GM21526 (cell line): ENCODE data around the gene MTERF2.
"Not testable (repeated sequence)": the region's sequence is repeated elsewhere in the genome, so short reads cannot be mapped to it uniquely, and the experiment has no call there.

Experiments used
- ATAC-seq: cut with Tn5 transposase; IDR thresholded peaks from one replicate; pipeline ENCODE4 v1.9.1; 2021; ENCODE audit warnings: moderate library complexity; ENCODE audit not compliant: unreplicated experiment, low FRiP score

MTERF2 gene, protein sequence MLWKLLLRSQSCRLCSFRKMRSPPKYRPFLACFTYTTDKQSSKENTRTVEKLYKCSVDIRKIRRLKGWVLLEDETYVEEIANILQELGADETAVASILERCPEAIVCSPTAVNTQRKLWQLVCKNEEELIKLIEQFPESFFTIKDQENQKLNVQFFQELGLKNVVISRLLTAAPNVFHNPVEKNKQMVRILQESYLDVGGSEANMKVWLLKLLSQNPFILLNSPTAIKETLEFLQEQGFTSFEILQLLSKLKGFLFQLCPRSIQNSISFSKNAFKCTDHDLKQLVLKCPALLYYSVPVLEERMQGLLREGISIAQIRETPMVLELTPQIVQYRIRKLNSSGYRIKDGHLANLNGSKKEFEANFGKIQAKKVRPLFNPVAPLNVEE

DNA sequence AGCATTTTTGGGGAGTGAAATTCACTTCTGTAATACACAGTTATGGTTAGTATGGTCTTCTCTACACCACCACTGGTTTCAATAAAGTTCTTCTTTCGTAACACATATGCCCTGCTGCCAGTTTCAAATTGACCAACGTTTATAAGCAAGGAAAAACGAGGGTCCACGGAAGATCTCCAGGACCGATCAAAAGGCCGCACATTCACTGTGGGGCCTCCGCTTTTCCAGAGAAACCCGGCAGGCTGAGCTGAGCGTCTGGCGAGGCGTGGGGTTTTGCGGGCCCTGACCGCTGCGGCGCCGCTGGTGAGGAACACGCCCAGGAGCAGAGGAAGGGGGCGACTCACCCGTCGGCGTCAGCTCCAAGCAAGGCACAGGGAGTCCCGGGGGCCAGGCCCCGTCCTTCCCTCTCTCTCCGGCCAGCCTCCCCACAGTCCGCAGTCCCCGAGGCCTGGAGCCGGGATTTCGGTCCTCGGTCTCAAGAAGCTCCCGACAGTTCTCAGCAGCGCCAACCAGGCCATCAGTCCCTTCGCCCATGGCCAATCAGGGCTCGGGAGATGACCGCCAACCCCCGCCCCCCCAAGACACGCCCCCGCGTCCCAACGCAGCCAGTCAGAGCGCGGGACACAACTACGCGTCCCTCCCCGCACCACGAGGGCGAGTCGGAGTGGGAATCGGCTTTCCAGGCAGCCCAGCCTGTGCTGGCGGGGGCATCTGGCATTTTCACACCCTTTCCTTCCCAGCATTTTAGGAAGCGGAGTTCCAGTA, at the start of gene MTERF2:
TSS of gene MTERF2 (minus strand) at position 522 of the 765 bp plus-strand sequence. CDS start 8,432 bp downstream, outside the sequence.
- peak; percentile 92 for ATAC-seq

DNA sequence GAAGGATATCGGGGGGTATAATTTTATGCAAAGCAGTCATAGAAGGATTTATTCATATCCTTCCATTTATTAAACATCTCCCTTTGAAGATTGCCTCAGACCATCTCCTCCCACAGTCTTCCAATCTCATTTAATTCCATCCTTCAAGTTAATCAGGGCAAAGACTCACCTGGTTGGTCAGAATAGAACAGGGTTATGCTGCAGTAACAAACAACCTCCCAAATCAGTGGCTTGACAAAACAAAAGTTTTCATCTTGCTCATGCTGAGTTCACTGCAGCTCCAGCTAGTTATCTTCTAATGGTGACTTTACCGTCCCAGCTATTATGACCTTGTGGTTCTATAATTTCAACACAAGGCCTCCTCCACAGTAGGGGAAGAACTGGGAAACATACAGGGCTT, 48.8 kb upstream of the MTERF2 start:
- ATAC-seq, result no peak

DNA sequence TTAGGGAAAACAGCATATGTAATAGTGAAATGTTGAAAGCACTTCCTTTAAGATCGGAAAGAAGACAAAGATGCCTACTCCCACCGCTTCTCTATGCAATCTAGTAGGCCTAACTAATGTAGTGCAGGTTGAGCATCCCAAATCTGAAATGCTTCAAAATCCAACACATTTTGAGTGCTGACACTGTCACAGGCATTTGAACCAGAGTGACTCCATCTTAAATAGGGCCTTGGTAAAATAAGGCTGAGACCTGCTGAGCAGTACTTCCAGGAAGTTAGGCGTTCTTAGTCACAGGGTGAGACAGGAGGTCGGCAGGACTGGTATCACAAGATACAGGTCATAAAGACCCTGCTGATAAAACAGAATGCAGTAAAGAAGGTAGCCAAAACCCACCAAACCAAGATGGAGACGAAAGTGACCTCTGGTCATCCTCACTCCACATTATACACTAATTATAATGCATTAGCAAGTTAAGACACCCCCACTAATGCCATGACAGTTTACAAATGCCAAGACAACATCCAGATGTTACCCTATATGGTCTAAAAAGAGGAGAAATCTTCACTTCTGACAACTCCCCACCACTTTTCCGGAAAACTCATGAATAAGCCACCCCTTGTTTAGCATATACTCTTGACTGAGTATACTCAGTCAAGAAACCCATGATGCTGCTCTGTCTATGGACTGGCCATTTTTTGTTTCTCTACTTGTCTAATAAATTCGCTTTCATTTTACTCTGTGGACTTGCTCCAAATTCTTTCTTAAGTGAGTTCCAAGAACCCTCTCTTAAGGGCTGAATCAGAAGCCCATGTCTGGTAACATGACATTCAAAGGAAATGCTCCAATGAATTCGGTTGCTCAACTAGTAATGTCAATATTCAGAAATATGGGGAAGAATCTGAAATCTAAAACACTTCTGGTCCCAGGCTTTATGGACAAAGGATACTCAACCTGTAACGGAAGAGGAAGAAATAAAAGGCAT, 47.1 kb upstream of the MTERF2 start:
- ATAC-seq, result no peak

DNA sequence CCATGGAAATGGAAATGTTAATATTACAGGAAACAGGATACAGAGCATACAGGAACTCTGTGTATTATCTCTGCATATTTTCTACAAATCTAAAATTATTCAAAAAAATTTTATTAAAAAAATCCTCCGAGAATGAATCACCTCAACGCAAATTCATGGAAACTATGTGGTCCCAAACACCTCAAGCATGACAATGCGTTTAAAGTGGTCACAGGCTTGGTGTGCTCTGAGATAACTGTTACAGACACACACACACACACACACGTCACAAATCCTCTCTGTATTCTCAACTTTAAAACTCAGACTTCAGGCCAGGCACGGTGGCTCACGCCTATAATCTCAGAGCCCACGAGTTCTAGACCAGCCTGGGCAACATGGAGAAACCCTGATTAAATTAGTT, 45.3 kb upstream of the MTERF2 start:
- ATAC-seq, result no peak

DNA sequence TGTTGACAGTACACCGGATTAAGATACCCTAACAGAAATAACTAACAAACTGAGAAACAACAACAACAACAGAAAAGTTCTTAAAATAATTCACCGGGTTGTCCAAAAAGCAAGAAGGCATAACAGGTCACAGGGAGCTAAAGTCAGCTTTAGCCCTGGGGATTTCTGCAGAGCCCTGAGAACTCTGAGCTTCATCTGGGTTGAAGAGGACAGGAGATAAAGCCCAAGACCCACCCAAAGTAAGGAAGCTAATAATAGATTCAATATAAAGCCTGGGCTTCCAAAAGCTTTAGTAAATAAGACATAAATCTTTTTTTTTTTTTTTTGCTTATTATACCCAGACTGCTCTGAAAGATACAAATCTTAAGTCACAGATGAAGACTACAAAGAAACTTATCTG, 44.1 kb upstream of the MTERF2 start:
- ATAC-seq, result no peak

DNA sequence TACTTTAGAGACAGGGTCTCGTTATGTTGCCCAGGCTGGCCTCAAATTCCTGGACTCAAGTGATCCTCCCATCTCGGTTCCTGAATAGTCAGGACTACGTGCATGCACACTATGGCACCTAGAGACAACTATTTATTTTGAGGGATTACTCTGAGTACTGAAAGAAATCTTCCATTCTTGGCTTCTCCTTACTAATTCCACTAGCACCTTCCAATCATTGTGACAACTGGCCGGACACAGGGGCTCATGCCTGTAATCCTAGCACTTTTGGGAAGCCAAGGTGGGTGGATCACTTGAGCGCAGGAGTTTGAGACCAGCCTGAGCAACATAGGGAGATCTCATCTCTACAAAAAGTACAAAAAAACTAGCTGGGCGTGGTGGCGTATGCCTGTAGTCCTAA, 42.1 kb upstream of the MTERF2 start:
- ATAC-seq, result no peak

DNA sequence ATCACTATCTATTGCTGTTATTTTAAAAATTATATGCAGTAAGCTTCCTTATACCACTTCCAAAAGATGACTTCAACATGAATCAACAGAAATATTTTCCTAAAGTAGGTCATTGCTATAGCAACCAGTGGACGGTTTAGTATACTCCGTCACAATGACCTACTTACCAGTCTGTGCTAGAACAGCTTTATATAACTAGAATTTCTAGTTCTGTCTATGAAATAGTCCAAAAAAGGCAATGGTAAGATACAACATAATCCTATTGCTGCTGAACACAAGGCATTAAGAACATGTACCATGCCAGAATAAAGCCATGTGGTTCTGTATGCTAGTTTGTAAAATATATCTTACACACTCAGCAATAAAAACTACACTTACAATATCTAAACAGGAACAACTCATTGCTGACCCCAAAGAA, 40.7 kb upstream of the MTERF2 start:
- ATAC-seq, result no peak

DNA sequence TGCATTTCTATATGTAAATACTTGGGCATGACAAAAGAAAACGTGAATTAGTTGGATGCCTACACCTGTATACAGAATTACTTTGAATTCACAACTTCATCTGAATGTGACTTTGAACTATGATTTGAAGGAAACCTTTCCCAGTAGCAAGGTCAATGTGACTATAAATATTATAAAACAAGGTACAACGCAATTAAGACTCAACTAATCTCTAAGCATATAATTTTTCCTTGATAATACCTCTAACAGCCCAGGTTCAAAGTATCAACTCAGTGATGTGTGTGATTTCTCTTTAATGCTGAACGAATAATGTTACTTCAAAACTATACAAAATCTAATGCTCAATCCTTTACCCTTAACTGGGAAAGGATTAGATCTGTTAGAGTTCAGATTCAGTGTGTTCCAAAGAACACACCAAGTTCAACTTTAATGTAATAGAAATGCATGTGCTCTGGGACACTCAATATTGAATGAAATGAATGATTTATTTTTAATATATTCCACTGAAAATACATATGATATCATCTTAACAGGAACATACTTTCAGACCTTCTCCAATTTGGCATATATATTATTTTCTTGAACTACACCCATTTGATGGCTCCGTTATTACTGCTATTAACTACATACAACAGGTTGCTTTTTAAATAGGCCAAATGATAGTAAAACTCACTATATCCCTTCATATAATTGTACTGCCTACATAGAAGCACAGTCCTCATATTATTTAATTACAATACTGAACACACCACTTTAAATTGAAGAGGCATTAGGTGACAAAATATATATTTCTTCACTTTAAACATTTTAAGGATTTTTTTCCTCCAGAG, 40.1 kb upstream of the MTERF2 start:
- ATAC-seq, result no peak

DNA sequence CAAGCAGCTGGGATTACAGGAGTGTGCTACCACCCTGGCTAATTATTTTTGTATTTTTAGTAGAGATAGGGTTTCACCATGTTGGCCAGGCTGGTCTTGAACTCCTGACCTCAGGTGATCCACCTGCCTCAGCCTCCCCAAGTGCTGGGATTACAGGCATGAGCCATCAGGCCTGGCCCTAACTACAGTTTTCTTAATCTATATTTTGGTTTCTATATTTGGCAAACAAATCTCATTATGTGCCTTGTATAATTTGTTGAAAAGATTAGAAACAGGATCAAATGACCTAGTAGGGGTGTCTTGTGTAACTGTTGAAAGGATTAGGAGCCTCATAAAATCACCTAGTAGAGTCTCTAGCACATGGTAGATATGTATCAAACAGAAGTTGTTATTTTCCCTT, 39.4 kb upstream of the MTERF2 start:
- not testable (repeated sequence) for ATAC-seq

DNA sequence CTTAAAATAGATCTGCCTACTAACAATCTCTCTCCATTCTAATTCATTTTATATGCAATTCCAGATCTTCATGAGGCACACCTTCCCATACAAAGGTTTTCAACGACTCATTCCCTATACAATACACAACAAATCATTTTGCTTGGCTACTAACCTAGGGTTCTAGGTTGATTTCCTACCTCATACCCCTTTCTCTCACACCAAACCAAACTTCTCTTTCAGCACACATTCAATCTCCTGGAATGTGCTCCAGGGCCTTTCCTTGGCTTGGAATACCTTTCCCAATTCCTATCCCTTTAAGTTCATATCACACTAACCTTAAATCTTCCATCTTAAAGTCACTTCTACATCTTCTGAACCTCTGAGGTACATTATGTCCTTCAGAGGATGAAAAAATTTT, 38.7 kb upstream of the MTERF2 start:
- ATAC-seq, result no peak

DNA sequence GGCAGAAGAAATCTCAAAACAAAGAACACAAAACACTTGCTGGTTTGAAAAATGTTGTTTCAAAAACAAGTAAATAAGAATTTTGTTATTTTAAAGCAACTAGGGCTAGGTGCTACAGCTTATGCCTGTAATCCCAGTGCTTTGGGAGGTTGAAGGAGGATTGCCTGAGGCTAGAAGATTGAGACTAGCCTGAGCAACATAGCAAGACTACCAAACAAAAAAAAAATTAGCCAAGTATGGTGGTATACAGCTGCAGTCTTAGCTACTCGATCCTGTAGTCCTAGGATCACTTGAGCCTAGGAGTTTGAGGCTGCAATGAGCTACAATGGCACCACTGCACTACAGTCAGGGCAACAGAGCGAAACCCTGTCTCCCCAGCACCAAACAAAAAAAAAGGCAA, 32.6 kb upstream of the MTERF2 start:
- no peak for ATAC-seq

DNA sequence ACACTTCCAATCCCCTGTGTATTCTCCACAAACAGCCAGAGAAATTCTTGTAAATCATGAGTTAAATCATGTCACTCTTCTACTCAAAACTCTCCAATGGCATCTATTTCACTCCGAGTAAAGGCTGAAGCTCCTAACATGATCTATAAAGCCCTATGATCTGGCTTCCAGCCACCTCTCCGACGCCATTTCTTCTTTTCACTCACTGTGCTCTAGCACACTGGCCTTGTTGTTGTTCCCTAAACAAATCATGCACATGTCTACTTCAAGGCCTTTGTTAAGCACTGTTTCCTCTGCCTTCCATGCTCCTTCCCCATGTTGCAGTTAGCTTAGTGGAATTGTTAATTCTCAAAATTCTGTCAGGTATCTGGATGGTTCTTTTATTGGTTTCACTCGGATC, 30.1 kb upstream of the MTERF2 start:
- no peak for ATAC-seq

DNA sequence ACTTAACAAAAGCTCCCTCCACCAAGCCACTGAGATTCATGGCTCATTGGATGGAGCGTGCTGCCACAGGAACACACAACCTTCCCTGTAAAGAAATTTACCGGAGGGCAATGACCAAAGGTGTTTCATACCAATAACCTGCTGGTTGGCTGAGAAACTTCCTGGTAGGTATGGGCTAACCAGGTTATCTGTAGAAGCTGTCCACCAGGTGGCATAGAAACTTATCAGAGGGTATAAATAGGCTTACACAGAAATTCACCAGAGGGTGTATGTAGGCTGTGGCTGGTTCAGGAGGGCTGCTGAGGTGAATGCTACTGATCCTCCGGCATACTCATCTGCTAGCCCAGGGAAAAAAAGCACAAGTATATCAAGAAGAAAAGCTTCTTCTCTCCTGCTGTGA, 27.1 kb upstream of the MTERF2 start:
- ATAC-seq, result no peak

DNA sequence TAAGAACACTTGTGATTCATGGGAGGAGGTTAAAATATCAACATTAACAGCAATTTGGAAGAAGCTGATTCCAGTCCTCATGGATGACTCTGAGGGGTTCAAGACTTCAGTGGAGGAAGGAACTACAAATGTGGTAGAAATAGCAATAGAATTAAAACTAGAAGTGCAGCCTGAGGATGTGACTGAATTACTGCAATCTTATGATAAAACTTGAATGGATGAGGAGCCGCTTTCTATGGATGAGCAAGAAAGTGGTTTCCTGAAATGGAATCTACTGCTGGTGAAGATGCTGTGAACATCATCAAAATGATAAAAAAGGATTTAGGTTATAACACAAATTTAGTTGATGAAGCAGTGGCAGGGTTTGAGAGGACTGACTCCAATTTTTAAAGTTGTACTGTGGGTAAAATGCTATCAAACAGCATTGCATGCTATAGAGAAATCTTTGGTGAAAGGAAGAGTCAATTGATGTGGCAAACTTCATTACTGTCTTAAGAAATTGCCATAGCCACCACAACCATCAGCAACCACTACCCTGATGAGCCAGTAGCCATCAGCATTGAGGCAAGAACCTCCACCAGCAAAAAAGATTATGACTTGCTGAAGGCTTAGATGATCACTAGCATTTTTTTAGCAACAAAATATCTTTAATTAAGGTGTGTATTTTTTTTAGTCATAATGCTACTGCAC, 25.9 kb upstream of the MTERF2 start:
- no peak for ATAC-seq

DNA sequence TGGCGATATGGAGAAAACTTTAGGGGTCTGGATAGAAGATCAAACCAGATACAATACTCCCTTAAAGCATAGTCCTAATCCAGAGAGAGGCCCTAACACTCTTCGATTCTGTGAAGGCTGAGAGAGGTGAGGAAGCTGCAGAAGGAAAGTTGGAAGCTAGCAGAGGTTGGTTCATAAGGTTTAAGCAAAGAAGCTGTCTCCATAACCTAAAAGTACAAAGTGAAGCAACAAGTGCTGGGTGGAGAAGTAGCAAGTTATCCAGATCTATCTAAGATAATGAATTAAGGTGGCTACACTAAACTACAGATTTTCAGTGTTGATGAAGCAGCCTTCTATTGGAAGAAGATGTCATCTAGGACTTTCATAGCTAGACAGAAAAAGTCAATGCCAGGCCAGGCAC, 24.6 kb upstream of the MTERF2 start:
- ATAC-seq, result no peak

DNA sequence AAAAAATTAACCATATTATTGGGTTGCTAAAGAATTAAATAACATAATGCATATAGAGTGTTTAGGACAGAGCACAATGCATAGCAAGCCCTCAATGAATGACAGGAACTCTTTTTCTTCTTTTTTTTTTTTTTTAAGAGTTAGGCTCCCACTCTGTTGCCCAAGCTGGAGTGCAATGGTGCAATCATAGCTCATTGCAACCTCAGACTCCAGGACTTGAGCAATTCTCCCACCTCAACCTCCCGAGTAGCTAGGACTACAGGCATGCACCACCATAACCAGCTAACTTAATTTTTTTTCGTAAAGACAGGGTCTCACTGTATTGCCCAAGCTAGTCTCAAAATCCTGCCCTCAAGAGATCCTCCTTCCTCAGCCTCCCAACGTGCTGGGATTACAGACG, 20.5 kb upstream of the MTERF2 start:
- no peak for ATAC-seq

DNA sequence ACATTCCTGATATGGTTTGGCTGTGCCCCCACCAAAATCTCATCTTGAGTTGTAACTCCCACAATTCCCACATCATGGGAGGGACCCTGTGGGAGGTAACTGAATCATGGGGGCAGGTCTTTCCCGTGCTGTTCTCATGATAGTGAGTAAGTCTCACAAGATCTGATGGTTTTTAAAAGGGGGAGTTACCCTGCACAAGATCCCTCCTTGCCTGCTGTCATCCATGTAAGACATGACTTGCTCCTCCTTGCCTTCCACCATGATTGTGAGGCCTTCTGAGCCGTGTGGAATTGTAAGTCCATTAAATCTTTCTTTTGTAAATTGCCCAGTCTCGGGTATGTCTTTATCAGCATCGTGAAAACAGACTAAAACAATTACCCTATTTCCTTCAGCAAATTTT, 15.7 kb upstream of the MTERF2 start:
- not testable (repeated sequence) for ATAC-seq

DNA sequence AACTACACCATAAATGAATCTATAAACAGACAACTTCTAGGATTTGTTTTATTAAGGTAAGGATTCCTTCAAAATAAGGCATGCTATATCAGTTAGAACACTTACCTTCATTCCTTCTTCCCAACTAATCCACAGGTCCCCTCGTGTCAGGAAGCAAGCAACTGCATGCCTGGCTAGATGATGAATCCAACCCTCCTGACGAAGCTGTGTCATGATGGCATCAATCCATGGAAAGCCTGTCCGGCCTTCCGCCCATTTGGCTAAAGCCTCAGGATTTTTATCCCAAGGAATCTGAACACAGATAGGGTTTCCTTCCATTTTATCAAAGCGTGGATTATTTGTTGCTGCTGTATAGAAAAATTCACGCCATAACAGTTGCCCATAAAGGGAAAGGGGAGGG, 12.5 kb upstream of the MTERF2 start:
- ATAC-seq, result no peak

DNA sequence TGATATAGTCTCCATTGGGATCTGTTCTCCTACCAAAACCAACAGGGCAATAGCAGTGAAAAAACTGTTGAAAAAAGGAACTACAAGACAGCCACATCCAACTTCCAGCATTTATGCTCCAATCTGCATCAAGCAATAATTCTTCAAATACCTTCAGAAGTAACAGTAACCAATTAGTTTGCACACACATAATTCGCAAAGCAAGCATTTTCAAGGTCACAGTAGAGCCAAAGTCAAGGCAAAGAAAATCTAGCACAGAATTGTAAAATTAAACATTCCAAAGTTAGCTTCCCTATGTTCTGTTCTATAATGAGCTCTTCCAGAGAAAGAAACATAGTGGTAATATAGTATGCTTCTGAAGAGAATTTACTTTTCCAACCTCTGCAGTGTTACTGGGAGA, 11.0 kb upstream of the MTERF2 start:
- no peak for ATAC-seq
